ENCODE measurements around the gene RGS11. TPM values are rescaled to one million over a fixed set of nuclear protein-coding genes. Genes with fewer than 3 reads are reported as not detected.
A peak's percentile ranks its signal among the peaks of the same experiment; 100 is the strongest.

The RGS11 gene
- total and polyA plus RNA-seq, 9 of the 15 experiments (the other 6 are each of a cell fraction or from before 2014, with no cell fraction given), result not detected

GRCh38 chr16:324451-325334, 48.9 kb upstream of the RGS11 start (continued):
- TF ChIP-seq HMG20B (CRISPR knock-in tag; IDR thresholded peaks at IDR 0.05), result no peak
- TF ChIP-seq TARDBP (IDR thresholded peaks at IDR 0.05), result no peak
- TF ChIP-seq ARID3B (CRISPR knock-in tag; IDR thresholded peaks at IDR 0.05; ENCODE audit: borderline replicate concordance), result no peak
- TF ChIP-seq FOXJ3 (CRISPR knock-in tag; IDR thresholded peaks at IDR 0.05), result no peak
- TF ChIP-seq HSF4 (CRISPR knock-in tag; IDR thresholded peaks at IDR 0.05; ENCODE audit: borderline replicate concordance), result no peak
- no peak for TF ChIP-seq ZNF384 (IDR thresholded peaks at IDR 0.05; ENCODE audit: low read depth, low read length)
- TF ChIP-seq HINFP (tag; conservative IDR thresholded peaks at IDR 0.05; ENCODE audit: low read depth), result no peak
- TF ChIP-seq USF2 (CRISPR knock-in tag; IDR thresholded peaks at IDR 0.05), result peak; percentile 78
- peak in 1 of 2 experiments; percentile 76; a peak in 1 of 3 replicates for TF ChIP-seq CBX3 (IDR thresholded peaks at IDR 0.05; ENCODE audit: borderline replicate concordance in 1 of 2, low read length in 2 of 2)
- peak; percentile 36; the same call in 1 of the 2 replicates for TF ChIP-seq CUX1 (CRISPR knock-in tag; IDR thresholded peaks at IDR 0.05)
- no peak for TF ChIP-seq HEY1 (CRISPR knock-in tag; IDR thresholded peaks at IDR 0.05; ENCODE audit: borderline replicate concordance)
- TF ChIP-seq UBTF (IDR thresholded peaks at IDR 0.05; ENCODE audit: borderline replicate concordance in 1 of 2, low read depth in 2 of 2, low read length in 2 of 2), result peak in 1 of 2 experiments; percentile 76; a peak in 1 of 4 replicates
- TF ChIP-seq TRIM28 (IDR thresholded peaks at IDR 0.05), result peak; percentile 43; the same call in 1 of the 2 replicates
